ENCODE data around the gene PARPBP. TPM values are rescaled to one million over a fixed set of nuclear protein-coding genes. Genes with fewer than 3 reads are reported as not detected.
"Not testable (repeated sequence)": the region's sequence is repeated elsewhere in the genome, so short reads cannot be mapped to it uniquely, and the experiment has no call there.

Gene PARPBP
- polyA plus RNA-seq, 5 donors = 10.6 to 26.5 (median 19.2) TPM

- not testable (repeated sequence) for DNase-seq
Measured at GRCh38 chr12:102240859-102241258, 120.9 kb downstream of the PARPBP start.

Other genes starting within 250 kb of the PARPBP start
- 10 to 100 TPM; 21.8 to 28.1 (median 24.7) TPM for gene DRAM1, start 242.6 kb upstream of the PARPBP start, polyA plus RNA-seq (ENCODE audit: insufficient read depth in 1 of 5, insufficient read length in 5 of 5, low replicate concordance in 1 of 5)
- gene WASHC3, start 58.2 kb upstream of the PARPBP start, polyA plus RNA-seq (ENCODE audit: insufficient read depth in 1 of 5, insufficient read length in 5 of 5, low replicate concordance in 1 of 5) = 10 to 100 TPM; 44.7 to 68.0 (median 57.1) TPM
- 10 to 100 TPM; 28.3 to 45.5 (median 40.0) TPM for gene NUP37, start 69 bp upstream of the PARPBP start, polyA plus RNA-seq (ENCODE audit: insufficient read depth in 1 of 5, insufficient read length in 5 of 5, low replicate concordance in 1 of 5)
- gene PMCH, start 77.7 kb downstream of the PARPBP start, polyA plus RNA-seq (ENCODE audit: insufficient read depth in 1 of 5, insufficient read length in 5 of 5, low replicate concordance in 1 of 5) = 1 to 10 TPM in 1 of 5 donors, under 1 TPM in 3, not detected in 1; 0.23 to 1.0 (median 0.63) TPM

Data from right lung (tissue), 5 donors.